Activated naive CD4-positive, alpha-beta T cell treated with anti-CD3 and anti-CD28 coated beads, Interleukin-2, amount 50 U/mL, for 72 hours (primary cell): ENCODE measurements around the gene PDSS2. TPM values are rescaled to one million over a fixed set of nuclear protein-coding genes. Genes with fewer than 3 reads are reported as not detected.
"Not testable (repeated sequence)": the region's sequence is repeated elsewhere in the genome, so short reads cannot be mapped to it uniquely, and the experiment has no call there.

Experiments
- ATAC-seq, 2 donors: fragments of 150-1000 bp; cut with Tn5 transposase; 2 replicates each; pipeline ENCODE4 v1.10.0; 2021; ENCODE audit warnings: mild to moderate bottlenecking in 2 of 2, moderate library complexity in 2 of 2
- DNase-seq, 2 donors: peaks; one replicate each; pipeline ENCODE4 v3.0.0; 2021 to 2022; ENCODE audit warnings: low spot score in 2 of 2
- H3K27ac Mint-ChIP-seq, 2 donors: one replicate each; pipeline ENCODE4 v1.8.0; 2022; ENCODE audit warnings: mild to moderate bottlenecking in 2 of 2, mixed read lengths in 2 of 2
- H3K36me3 Mint-ChIP-seq, 2 donors: one replicate each; pipeline ENCODE4 v1.8.0; 2022; ENCODE audit warnings: mixed read lengths in 2 of 2
- H3K9me3 Mint-ChIP-seq, 2 donors: one replicate each; pipeline ENCODE4 v1.8.0; 2022; ENCODE audit warnings: mixed read lengths in 2 of 2
- total RNA-seq, 2 donors: library from RNA; stranded (reverse); gene quantifications; one replicate each; pipeline ENCODE4 v1.2.3, GENCODE V29; 2022

The PDSS2 gene
- total RNA-seq, 2 donors from 2014 or later = 9.5 to 14.8 TPM

- H3K9me3 Mint-ChIP-seq = no peaks in the 10 kb centered on the region
- no peak for DNase-seq
- no peak overlapping the region for H3K27ac Mint-ChIP-seq
- no peaks in the 10 kb centered on the region for H3K36me3 Mint-ChIP-seq
- no peak for ATAC-seq
Observed at GRCh38 chr6:107290491-107290890, 168.9 kb downstream of the PDSS2 start.

- not testable (repeated sequence) for H3K36me3 Mint-ChIP-seq, DNase-seq, H3K9me3 Mint-ChIP-seq, H3K27ac Mint-ChIP-seq, ATAC-seq
Observed at GRCh38 chr6:107289258-107289657, 170.1 kb downstream of the PDSS2 start.

GRCh38 chr6:107285683-107286082, 173.7 kb downstream of the PDSS2 start:
- H3K36me3 Mint-ChIP-seq, H3K27ac Mint-ChIP-seq, ATAC-seq, H3K9me3 Mint-ChIP-seq, DNase-seq: not testable (repeated sequence)

- Mint-ChIP-seq H3K27ac (no peak overlapping the region), H3K9me3 (no peaks in the 10 kb centered on the region), H3K36me3 (no peaks in the 10 kb centered on the region)
- DNase-seq (no peak), ATAC-seq (no peak)
Observed at GRCh38 chr6:107284805-107285204, 174.6 kb downstream of the PDSS2 start.

- ATAC-seq (no peak), DNase-seq (no peak)
- no peaks in the 10 kb centered on the region for H3K36me3 Mint-ChIP-seq
- no peak overlapping the region for H3K27ac Mint-ChIP-seq
- peaks cover 0 to 5% of the 10 kb centered on the region in 2 donors for H3K9me3 Mint-ChIP-seq
Observed at GRCh38 chr6:107280791-107281190, 178.6 kb downstream of the PDSS2 start.

GRCh38 chr6:107280001-107280400, 179.4 kb downstream of the PDSS2 start:
- H3K36me3 Mint-ChIP-seq, ATAC-seq, DNase-seq, H3K9me3 Mint-ChIP-seq, H3K27ac Mint-ChIP-seq: not testable (repeated sequence)

- H3K27ac Mint-ChIP-seq = no peak overlapping the region
- DNase-seq (no peak), ATAC-seq (no peak)
- peaks cover 0 to 5% of the 10 kb centered on the region in 2 donors for H3K9me3 Mint-ChIP-seq
- no peaks in the 10 kb centered on the region for H3K36me3 Mint-ChIP-seq
Observed at GRCh38 chr6:107275330-107275865, 184.0 kb downstream of the PDSS2 start.

- H3K9me3 Mint-ChIP-seq = peaks cover 0 to 5% of the 10 kb centered on the region in 2 donors
- ATAC-seq (no peak), DNase-seq (no peak)
- H3K36me3 Mint-ChIP-seq = no peaks in the 10 kb centered on the region
- no peak overlapping the region for H3K27ac Mint-ChIP-seq
Observed at GRCh38 chr6:107274288-107274687, 185.1 kb downstream of the PDSS2 start.

- ATAC-seq (no peak), DNase-seq (no peak)
- H3K27ac Mint-ChIP-seq = no peak overlapping the region
- H3K36me3 Mint-ChIP-seq = no peaks in the 10 kb centered on the region
- peaks cover 0 to 4% of the 10 kb centered on the region in 2 donors for H3K9me3 Mint-ChIP-seq
Observed at GRCh38 chr6:107272246-107272645, 187.1 kb downstream of the PDSS2 start.

GRCh38 chr6:107271208-107271790, 188.1 kb downstream of the PDSS2 start:
- ATAC-seq = no peak
- no peak overlapping the region for H3K27ac Mint-ChIP-seq
- H3K36me3 Mint-ChIP-seq = no peaks in the 10 kb centered on the region
- H3K9me3 Mint-ChIP-seq = no peaks in the 10 kb centered on the region
- DNase-seq = no peak

- ATAC-seq = no peak
- Mint-ChIP-seq H3K27ac (no peak overlapping the region), H3K9me3 (no peaks in the 10 kb centered on the region), H3K36me3 (no peaks in the 10 kb centered on the region)
- DNase-seq = no peak
Observed at GRCh38 chr6:107267634-107268033, 191.7 kb downstream of the PDSS2 start.

- DNase-seq (no peak), ATAC-seq (no peak)
- Mint-ChIP-seq H3K27ac (no peak overlapping the region), H3K9me3 (no peaks in the 10 kb centered on the region), H3K36me3 (no peaks in the 10 kb centered on the region)
Observed at GRCh38 chr6:107267006-107267405, 192.4 kb downstream of the PDSS2 start.

GRCh38 chr6:107266563-107266962, 192.8 kb downstream of the PDSS2 start:
- no peak overlapping the region for H3K27ac Mint-ChIP-seq

GRCh38 chr6:107264357-107264840, 195.0 kb downstream of the PDSS2 start:
- Mint-ChIP-seq H3K36me3 (no peaks in the 10 kb centered on the region), H3K9me3 (no peaks in the 10 kb centered on the region), H3K27ac (no peak overlapping the region)
- no peak for ATAC-seq
- DNase-seq = no peak

More at GRCh38 chr6:107266563-107266962, 192.8 kb downstream of the PDSS2 start:
- Mint-ChIP-seq H3K36me3 (no peaks in the 10 kb centered on the region), H3K9me3 (no peaks in the 10 kb centered on the region)
- DNase-seq (no peak), ATAC-seq (no peak)

- no peaks in the 10 kb centered on the region for H3K36me3 Mint-ChIP-seq
Observed at GRCh38 chr6:107259951-107260350, 199.4 kb downstream of the PDSS2 start.

GRCh38 chr6:107248147-107248546, 211.2 kb downstream of the PDSS2 start:
- Mint-ChIP-seq H3K27ac (peak overlapping the region in 1 of 2 donors; percentile 9), H3K36me3 (no peaks in the 10 kb centered on the region), H3K9me3 (no peaks in the 10 kb centered on the region)
- ATAC-seq (no peak), DNase-seq (no peak)

More at GRCh38 chr6:107259951-107260350, 199.4 kb downstream of the PDSS2 start:
- no peak for ATAC-seq
- no peak overlapping the region for H3K27ac Mint-ChIP-seq
- no peak for DNase-seq
- no peaks in the 10 kb centered on the region for H3K9me3 Mint-ChIP-seq

- DNase-seq (no peak), ATAC-seq (no peak)
- no peak overlapping the region for H3K27ac Mint-ChIP-seq
- no peaks in the 10 kb centered on the region for H3K36me3 Mint-ChIP-seq
- H3K9me3 Mint-ChIP-seq = no peaks in the 10 kb centered on the region
Observed at GRCh38 chr6:107246972-107247615, 212.3 kb downstream of the PDSS2 start.
